NCI-H146 treated with DMSO at 0.1 percent for 48 hours (cell line): ENCODE data around the gene MYBPH.

Source experiments
- DNase-seq: peaks from one replicate; lab custom pipeline; 2025; ENCODE audit not compliant: unreplicated experiment; lab: John Stamatoyannopoulos, UW

Gene MYBPH

DNA sequence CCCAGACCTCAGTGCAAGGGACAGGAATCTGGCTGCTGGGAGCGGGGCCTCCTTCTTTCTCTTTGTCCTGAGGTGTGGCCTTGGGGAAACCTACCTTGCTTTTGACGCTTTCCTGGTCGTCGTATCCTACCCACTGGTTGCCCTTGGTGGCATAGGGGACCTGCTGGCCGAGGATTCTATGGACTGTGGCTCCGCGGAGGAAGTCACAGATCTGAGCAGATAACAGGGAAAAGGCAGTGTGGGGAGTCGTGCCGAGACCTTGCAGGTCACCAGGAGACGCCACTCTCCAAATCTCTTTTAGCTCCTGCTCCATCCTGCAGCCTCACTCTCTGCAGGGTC lies 4.0 kb upstream of the MYBPH start:
- DNase-seq = no peak

DNA sequence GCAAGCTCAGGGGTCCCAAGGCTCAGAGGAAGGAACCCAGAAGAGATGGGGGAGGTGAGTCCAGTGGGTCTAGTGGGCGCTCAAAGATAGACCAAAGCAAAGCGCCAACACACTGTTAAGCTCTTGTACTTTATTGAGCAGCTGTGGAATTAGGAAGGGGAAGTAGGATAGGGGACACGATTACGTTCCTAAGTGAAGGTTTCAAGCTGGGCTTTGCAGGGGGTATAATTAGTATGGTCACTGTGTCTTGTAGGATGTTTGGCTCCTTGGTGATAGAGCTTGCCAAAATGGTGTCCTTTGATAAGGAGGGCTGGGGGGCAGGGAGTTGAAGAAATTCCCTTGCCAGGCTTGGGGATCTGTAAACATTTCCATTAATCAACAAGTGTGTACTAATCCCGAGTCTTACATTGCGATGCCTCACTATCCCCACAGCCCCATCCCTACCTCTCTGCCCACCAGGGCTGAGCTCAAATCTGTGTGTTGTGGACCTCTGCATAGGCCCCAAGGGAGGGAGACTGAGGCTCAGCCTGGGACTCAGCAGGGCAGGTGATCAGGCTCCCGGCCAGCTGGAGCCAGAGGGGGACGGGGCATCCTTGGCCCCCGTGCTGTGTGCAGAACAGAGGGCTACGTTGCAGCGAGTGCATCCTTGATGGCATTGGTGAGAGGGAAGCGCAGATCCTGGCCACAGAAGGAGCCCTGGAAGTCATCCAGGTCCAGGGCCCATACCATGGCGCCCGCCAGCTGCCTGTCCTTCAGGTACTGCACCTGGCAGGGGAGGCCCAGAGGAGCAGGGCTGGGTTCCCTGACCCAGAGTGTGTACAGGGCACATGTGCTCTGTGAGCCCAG lies 3.4 kb upstream of the MYBPH start:
- DNase-seq = no peak

DNA sequence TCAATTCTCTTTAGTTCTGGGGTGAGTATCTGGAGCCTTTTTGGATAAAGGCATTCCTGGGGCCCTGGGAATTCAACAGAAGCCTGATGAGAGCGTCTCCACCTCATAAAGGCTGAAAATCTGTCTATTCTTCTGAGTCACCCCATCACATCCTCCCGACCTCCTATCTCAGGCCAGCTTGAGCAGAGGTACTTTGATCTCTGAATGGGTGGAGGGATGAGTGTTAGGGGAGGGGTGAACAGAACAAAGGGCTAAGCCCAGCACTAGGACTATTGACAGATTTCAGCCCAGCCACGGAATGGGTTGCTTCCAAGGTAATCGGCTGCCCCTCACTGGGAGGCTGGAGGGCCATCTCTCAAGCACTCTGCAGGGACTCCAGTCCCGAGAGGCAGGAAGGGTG lies 2.5 kb upstream of the MYBPH start:
- DNase-seq = peak; percentile 8

DNA sequence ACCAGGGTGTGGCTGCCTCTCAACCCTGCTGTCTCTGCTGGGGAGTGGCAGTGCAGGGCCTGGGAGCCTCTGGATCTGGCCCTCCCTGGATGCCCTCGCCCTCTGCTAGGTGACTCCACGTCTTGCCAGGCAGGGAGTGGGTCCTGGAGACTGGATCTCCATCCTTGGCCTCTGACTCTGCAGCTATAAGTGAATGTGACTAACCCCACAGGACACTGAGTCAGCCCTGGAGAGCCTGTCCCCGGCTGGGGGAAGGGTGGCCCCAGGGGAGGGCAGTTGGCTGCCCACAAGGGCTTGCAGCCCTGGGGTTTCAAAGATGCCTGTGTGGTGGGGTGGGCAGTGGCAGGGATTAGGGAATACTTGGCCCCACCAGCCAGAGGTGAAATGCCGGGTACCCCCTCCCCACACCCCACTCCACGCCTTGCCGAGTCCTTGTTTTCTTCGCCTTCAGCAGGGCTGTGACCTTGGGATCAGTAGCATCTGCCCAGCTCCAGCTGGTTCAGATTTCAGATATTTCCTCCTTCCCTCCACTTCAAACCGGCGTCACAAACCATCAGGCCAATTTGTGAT lies 1.9 kb upstream of the MYBPH start:
- DNase-seq = no peak

DNA sequence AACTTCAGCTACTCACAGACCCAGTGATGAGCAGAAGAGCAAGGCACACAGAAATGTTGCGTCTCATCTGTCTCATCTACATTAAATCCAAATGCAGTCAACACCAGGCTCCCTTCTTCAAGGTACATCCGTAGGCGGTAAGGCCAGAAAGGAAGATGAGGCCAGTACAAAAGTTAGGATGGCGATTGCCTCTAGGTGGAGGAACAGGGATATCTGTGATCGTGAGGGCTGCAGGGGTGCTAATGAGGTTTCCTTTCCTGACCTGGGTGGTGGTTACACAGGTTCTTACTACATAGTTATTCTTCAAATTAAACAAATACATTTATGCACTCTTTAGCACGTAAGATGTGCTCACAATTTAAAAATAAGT lies 1.4 kb upstream of the MYBPH start:
- DNase-seq = no peak

DNA sequence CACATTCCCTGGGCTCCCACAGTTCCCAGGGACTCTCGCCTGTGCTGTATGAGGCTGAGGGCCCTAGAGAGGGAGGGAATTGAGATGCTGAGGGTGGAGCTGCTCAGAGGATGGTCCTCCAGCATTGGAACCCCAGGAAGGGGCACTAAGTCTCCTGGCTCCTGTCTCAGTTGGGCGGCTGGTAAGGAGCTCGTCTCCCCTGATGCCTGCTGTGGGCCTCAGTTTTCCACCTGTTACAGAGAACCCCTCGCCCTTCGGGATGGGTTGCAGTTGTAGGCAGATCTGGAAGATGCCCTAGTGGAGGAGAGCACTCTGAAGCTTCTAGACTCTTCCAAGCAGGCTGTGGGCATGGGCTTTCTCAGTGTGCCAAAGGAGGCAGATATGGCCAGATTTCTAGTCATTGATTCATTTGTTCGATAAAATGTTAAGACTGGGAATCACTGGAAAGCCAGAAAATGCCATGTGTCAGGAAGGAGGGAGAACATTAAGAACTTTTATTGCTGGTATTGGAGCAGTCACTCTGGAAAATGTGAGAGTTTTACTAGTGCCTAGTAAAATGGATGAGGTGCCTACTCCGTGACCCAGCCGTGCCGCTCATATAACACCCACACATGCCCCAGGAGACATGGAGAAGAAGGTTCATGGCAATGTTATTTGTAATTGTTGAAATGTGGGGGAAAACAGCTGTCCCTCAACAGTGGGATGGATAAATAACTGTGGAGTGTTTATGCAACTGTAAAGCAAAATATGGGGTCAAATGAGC lies 828 bp upstream of the MYBPH start:
- DNase-seq = no peak

DNA sequence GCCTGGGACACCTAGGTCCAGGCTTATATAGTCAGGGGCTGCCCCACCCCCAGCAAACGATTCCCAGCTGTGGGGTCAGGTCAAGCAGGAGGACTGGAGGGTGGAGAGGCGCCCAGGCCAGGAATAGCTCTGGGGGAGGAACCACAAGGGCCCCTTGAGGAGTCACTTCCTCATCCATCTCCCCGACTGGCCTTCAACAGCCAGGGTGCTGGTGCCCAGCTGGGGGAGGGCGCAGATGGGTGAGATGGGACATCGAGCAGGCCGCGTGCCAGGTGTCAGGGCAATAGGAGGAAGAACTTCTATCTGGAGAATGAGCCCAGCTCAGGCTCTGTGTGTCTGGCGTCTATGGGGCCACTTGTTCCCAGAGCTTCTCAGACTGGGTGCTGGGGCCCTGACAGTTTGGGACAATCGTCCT lies 208 bp upstream of the MYBPH start:
- DNase-seq = no peak

DNA sequence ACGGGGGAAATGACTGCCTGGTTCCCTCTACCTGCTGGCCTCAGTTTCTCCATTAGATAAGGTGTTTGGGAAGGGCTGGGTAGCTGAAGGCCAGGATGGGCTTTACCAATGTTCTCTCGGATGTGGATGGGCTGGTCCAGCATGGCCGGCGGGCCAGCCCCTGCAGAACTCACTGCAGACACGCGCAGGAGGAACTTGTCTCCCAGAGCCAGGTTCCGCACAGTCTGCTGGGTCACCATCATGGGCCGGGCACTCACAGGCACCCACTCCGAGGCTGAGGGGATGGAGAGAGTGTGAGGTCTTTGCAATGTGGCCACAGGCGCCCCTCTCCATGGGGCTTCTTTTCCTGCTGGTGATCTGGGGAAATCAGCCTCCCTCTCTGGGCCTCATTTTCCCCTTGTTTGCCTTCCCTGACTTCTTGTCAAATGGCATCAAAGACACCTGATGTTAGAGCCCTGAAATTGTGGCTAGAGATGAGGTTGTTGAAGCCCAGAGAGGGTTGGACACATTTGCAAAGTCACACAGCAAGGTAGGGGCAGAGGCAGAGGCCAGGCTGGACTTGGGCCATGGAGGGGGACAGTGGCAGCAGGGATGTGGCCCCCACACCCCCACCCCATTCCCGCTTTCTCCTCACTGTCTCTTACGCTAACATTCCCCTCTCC lies 1.2 kb downstream of the MYBPH start:
- no peak for DNase-seq

DNA sequence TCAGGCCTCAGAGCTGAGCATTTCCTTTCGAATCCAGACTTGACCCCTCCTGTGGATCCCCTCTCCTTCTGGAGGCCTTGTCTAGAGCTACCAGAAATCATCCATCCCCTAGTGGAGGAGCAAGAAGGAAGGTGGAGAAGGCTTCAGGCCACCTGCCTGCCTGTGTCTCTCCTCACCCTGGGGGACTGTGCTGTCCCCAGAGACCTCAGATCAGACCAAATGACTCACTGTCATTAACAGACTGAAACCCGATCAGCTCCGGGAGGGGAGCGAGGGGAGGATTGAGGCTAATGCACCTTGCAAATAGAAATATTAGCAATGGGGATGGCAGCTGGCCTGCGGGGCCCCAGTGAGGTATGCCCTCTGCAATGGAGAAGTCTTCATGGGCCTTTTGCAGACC lies 2.1 kb downstream of the MYBPH start:
- peak; percentile 81 for DNase-seq

DNA sequence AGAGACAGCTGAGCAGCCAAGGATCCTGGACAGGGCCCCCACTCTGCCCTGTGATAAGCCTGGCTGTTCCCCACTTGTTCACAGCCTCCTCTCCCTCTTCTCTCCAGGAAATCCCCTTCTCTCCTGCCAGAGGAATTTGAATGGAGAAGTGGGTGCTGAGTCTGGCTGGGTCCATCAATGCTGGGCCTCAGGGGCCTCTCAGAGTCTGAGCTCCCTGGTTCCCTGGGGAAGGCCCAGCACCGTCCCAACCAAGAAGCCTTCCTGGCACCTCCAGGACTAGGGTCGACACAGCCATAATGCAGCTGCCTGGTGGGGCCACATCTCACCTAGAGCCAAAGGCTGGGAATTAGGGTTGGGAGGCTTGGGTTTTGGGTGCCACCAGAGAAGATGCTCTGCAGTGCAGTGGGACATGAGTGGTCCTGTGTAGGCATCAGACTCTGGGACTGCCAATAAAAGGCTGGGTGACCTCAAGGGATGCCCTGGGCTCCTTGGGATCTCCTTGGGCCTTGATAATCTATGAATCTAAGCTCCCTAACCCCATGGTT lies 2.5 kb downstream of the MYBPH start:
- no peak for DNase-seq

DNA sequence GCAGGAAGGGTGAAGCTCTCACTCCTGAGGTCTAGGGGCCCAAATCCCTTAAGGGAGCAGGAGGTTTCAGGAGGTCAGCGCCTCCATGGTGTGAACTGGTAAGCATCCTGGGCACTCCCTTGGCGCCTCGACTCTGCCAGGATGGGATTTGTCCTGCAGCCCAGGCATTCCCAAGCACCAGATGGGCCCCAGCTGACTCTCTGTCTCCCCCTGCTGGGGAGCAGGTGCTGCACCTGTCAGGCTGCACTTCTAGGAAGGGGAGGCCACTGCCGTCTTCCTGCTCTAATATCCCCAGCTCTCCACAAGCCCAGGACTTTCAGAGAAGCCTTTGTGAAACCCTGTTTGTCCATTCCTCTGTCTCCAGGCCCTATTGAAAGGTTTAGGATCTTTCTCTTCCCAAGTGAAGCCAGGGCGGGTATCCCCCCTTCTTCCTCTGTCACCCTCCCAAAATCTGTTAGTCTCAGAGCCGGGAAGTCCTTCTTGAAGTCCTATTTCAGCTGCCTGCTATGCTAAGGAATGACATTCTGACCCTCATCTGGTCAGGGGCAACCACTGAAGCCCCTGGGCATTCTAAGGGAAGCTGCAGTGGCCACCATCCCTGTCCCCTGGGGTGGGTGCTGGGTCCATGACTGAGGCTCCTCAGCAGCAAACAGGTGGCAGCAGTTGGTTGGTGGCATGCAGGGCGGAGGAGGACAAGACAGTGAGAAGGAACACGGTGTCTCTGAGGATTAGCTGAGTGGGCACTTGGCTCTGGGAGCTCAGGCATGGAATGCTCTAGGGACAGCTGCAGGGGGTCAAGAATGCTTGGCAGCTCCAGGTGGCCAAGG lies 3.2 kb downstream of the MYBPH start:
- DNase-seq = peak; percentile 38

DNA sequence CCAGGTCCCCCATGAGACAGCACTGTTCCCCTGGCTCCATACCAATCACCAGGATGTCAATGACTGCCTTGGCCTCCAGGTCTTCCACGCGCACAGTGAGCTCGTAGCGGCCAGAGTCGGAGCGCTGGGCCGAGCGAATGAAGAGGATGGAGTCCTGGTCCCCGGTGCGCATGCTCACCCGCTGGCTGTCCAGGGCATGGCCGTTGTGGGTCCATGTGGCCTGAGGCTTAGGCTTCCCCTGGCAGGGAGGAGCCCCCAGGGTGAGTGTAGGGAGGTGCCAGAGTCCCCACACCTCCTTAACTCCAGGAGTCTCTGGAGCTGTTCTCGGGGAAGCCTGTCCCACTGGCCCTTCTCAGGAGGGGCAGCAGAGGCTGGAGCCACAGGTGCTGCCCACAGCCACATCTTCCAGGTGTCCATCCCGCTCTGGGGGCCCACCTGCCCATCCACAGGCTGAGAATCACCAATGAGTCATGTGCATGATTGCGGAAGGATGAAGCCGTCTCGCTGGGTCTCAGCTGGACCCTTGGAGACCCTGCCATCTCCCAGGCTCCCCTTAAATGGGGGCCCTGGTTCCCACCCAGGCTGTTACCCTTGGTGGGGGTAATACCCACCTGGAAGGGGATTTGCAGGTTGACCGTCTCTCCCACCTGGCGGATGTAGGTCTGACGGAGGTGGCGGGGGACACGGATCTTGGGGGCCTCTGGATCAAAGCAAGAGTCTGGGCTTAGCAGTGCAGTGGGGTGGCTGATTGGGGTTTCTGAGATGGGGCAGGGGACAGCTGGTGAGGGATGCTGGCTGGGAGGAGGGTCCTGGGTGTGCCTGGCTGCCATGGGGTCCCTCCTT lies 4.1 kb downstream of the MYBPH start:
- DNase-seq = no peak

DNA sequence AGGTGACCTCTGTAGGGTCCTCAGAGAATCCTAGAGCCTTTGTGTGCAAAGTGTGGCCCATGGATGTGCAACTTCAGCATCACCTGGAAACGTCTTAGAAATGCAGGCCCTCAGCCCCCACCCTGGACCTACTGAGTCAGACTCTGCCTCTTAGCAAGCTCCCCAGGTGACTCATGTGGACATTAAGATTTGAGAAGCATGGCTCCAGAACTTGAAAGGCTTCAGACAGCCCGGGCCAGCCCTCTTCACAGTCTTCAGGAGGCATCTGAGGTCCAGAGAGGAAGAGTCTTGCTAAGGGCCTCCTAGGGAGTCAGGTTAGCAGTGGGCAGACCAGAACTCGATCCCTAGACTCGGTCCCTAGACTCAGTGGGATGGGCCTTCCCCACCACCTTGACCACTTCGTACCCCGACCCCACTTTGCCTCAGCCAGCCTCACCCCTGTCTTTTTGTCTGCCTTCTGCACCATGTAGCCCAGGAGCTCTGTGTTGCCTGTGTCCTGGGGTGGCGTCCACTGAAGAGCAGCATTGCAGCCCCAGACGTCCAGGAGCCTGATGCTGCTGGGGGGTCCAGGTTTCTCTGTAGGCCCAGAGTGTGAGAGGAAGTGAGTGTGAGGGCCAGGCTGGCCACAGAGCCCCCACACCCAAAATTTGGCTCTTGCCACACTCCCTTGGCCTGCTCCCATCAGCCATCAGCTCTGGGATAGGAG lies 4.8 kb downstream of the MYBPH start:
- DNase-seq = no peak

DNA sequence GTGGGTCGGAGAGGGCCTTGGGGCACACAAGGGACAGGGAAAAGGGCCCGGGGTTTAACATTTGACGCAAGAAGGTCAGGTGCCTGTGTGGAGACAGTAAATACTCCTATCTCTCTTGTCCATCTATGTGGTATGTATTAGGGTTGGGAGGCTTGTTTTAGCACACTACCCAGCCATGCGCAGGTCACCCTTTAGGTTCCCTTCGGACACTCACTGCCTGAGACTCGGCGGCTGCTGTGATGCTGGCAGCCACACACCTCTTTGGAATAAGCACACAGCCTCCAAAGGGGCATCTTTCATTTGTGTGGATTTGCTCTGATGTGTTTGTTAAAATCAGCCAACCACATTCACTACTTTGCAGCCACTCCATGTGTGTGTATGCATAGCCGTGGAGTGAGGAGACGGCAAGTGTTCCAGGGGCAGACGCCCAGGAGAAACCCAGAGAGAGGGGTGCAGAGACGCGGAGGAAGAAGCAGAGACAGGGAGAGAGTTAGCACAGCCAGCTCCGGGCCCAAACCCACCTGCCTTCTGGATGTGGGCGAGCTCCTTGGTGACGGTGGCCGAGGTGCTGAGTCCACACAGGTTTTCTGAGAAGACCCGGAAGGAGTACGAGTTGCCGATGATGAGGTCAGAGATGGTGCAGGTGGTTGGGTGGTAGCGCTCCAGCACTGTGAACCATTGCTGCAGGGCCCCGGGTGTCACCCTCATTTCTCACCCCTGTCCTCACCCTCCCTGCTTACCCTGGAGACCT lies 5.7 kb downstream of the MYBPH start:
- no peak for DNase-seq

DNA sequence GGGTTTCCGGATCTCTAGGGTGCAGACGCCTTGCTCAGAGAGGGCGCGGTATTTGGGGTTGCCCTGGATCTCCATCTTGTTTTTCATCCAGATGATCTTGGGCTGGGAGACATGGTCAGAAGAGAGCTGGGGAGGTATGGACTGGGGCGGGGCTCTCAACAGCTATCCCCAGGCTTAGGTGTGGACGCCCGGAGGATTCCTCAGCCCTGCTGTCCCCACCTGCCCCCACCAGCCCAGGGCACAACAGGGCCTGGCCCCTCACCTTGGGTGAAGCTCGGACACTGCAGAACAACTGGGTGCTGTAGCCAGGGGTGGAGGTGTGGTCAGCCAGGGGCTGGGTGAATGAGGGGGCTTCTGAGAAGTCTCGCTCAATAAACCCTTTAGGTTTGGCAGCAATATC lies 6.6 kb downstream of the MYBPH start:
- no peak for DNase-seq

DNA sequence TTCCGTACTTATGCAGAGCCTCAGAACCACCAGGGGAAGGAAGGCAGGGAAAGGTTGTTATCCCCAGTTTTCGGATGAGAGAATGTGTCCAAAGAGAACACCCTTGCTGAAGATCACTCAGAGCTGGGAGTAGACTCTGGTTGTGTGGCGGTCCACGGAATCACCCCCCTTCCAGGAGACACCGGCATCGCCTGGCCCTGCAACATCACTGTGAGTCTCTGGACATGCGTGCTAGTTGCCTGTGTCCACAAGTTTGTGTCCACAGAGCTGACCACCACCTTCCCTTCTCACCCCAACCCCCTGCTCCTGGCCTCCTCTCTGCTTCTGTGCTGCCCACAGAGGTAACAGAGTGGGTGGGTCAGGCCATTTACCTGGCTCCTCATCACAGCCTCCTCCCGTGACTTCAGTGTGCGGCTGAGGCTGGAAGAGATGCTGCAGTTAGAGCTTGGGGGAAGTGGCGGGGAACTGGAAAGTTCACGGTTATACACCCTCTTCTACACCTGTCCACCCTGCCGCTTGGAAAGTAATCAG lies 7.3 kb downstream of the MYBPH start:
- no peak for DNase-seq

DNA sequence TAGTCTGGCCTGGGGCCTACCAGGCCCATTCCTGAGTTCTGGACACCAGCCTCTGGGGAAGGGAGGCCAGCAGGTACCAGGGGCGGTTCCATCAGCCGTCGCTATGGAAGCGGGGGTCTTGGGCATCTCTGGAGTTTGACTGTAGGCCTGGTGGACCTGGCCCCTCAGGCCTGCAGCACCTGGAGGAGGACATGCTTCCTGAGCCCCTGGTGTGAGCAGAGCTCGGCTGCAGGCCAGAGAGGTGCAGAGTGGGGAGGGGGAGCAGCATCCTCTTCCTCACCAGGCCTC lies 7.8 kb downstream of the MYBPH start:
- DNase-seq = no peak
